PFSK-1 (cell line): ENCODE results near the gene HIP1.

Source experiments
- FOXP2 ChIP-seq: optimal IDR thresholded peaks from 2 replicates; pipeline ENCODE3; 2011; ENCODE audit warnings: borderline replicate concordance, control low read depth, inconsistent platforms; ENCODE audit not compliant: insufficient read depth; ENCODE audit errors: extremely low read length, extremely low read depth
- POLR2AphosphoS5 ChIP-seq: IDR thresholded peaks from 2 replicates; pipeline ENCODE4 v1.6.1; 2012; ENCODE audit warnings: low read depth, mild to moderate bottlenecking, control low read depth, low read length, moderate library complexity
- REST ChIP-seq, 2 experiments: IDR thresholded peaks; 2 replicates each; pipeline versions ENCODE4 v1.6.1 to v1.8.0; 2011 to 2012; ENCODE audit warnings: low read depth in 2 of 2, low read length in 2 of 2, control low read depth in 1 of 2, inconsistent platforms in 1 of 2, mild to moderate bottlenecking in 1 of 2, moderate library complexity in 1 of 2; ENCODE audit not compliant: insufficient read depth in 1 of 2
- SIN3A ChIP-seq: IDR thresholded peaks from 2 replicates; pipeline ENCODE4 v1.6.1; 2012; ENCODE audit warnings: mild to moderate bottlenecking, low read length, moderate library complexity, borderline replicate concordance; ENCODE audit not compliant: insufficient read depth
- TAF1 ChIP-seq: IDR thresholded peaks from 2 replicates; pipeline ENCODE4 v1.6.1; 2012; ENCODE audit warnings: low read length, control low read depth, borderline replicate concordance; ENCODE audit not compliant: insufficient read depth

GRCh38 chr7:75719626-75720025, 19.1 kb downstream of the HIP1 start:
- TF ChIP-seq FOXP2 (no peak), REST (IDR thresholded peaks at IDR 0.05; ENCODE audit: insufficient read depth in 1 of 2, low read depth in 2 of 2, low read length in 2 of 2) (no peak), POLR2AphosphoS5 (no peak), SIN3A (no peak), TAF1 (no peak)
